DND-41 (cell line): ENCODE data around the gene PIGV.

ENCODE experiments used
- ATAC-seq: fragments of 200-7000 bp; cut with Tn5 transposase; 3 replicates; pipeline ENCODE4 v1.9.1; 2021; ENCODE audit warnings: low read depth; ENCODE audit not compliant: insufficient read depth
- DNase-seq: peaks from one replicate; pipeline ENCODE4 v3.0.0-alpha.2; 2020
- H2AFZ ChIP-seq: 2 replicates; pipeline ENCODE4 v1.6.0; 2012; ENCODE audit warnings: low read depth, low read length
- H3K27ac ChIP-seq: 2 replicates; pipeline ENCODE4 v1.5.1; 2012; ENCODE audit warnings: low read length, inconsistent platforms
- H3K27me3 ChIP-seq: fragments of 200-600 bp; sonication (generic); 2 replicates; pipeline ENCODE4 v1.6.0; 2012; ENCODE audit warnings: low read length, mild to moderate bottlenecking, inconsistent platforms; ENCODE audit not compliant: insufficient read depth, poor library complexity
- H3K36me3 ChIP-seq: 2 replicates; pipeline ENCODE4 v1.5.1; 2012; ENCODE audit warnings: low read length, inconsistent platforms; ENCODE audit not compliant: insufficient read depth
- H3K4me1 ChIP-seq: 2 replicates; pipeline ENCODE4 v1.5.1; 2012; ENCODE audit warnings: mild to moderate bottlenecking, low read length; ENCODE audit not compliant: insufficient read depth
- H3K4me2 ChIP-seq: 2 replicates; pipeline ENCODE4 v1.6.0; 2012; ENCODE audit warnings: mild to moderate bottlenecking, moderate library complexity, low read length, inconsistent platforms; ENCODE audit not compliant: insufficient read depth
- H3K4me3 ChIP-seq, 2 experiments: fragments of 200-600 bp in 1 of 2; shearing (Covaris generic) in 1 of 2; 2 replicates each; pipeline ENCODE4 v1.5.1; 2012 to 2016; ENCODE audit warnings: inconsistent platforms in 2 of 2, low read length in 2 of 2, mild to moderate bottlenecking in 2 of 2, low read depth in 1 of 2, moderate library complexity in 1 of 2
- H3K79me2 ChIP-seq: 2 replicates; pipeline ENCODE4 v1.6.0; 2012; ENCODE audit warnings: low read length, inconsistent platforms; ENCODE audit not compliant: insufficient read depth
- H3K9ac ChIP-seq: 2 replicates; pipeline ENCODE4 v1.6.0; 2012; ENCODE audit warnings: low read depth, mild to moderate bottlenecking, inconsistent platforms, low read length, moderate library complexity
- H3K9me3 ChIP-seq: 2 replicates; pipeline ENCODE4 v1.5.1; 2012; ENCODE audit warnings: low read length, moderate library complexity, mild to moderate bottlenecking, inconsistent platforms; ENCODE audit not compliant: insufficient read depth, severe bottlenecking
- H4K20me1 ChIP-seq: 2 replicates; pipeline ENCODE4 v1.6.0; 2012; ENCODE audit warnings: low read length; ENCODE audit not compliant: insufficient read depth
- EZH2 ChIP-seq: IDR thresholded peaks from 3 replicates; pipeline ENCODE4 v1.6.1; 2012; ENCODE audit warnings: borderline replicate concordance, low read depth, mild to moderate bottlenecking, moderate library complexity, low read length, inconsistent platforms; ENCODE audit not compliant: severe bottlenecking
- TF ChIP-seq, protein P1 (sequence below): IDR thresholded peaks from 2 replicates; pipeline ENCODE4 v1.5.1; 2012; ENCODE audit warnings: borderline replicate concordance, low read length, moderate library complexity, mild to moderate bottlenecking; ENCODE audit not compliant: poor library complexity, severe bottlenecking; ENCODE audit errors: extremely low read depth

PIGV gene

GRCh38 chr1:26829184-26829911 is 41.6 kb downstream of the PIGV start:
- DNase-seq (no peak), ATAC-seq (no peak)
- Histone ChIP-seq H3K36me3 (peaks cover 44% of the 10 kb centered on the region), H3K9me3 (no peaks in the 10 kb centered on the region), H3K4me3 (peak overlapping the region in 1 of 2 experiments; percentile 16; a peak in 1 of 4 replicates), H3K4me2 (peak overlapping the region; percentile 90), H3K4me1 (peaks cover 39% of the 10 kb centered on the region), H3K9ac (peak overlapping the region; percentile 10; the same call in 1 of the 2 replicates), H3K27ac (no peak overlapping the region), H3K27me3 (no peaks in the 10 kb centered on the region), H4K20me1 (peaks cover 32% of the 10 kb centered on the region), H3K79me2 (peaks cover 52% of the 10 kb centered on the region), H2AFZ (no peak overlapping the region)
- TF ChIP-seq, protein P1, sequence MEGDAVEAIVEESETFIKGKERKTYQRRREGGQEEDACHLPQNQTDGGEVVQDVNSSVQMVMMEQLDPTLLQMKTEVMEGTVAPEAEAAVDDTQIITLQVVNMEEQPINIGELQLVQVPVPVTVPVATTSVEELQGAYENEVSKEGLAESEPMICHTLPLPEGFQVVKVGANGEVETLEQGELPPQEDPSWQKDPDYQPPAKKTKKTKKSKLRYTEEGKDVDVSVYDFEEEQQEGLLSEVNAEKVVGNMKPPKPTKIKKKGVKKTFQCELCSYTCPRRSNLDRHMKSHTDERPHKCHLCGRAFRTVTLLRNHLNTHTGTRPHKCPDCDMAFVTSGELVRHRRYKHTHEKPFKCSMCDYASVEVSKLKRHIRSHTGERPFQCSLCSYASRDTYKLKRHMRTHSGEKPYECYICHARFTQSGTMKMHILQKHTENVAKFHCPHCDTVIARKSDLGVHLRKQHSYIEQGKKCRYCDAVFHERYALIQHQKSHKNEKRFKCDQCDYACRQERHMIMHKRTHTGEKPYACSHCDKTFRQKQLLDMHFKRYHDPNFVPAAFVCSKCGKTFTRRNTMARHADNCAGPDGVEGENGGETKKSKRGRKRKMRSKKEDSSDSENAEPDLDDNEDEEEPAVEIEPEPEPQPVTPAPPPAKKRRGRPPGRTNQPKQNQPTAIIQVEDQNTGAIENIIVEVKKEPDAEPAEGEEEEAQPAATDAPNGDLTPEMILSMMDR = no peak
- no peak for TF ChIP-seq EZH2

DNA sequence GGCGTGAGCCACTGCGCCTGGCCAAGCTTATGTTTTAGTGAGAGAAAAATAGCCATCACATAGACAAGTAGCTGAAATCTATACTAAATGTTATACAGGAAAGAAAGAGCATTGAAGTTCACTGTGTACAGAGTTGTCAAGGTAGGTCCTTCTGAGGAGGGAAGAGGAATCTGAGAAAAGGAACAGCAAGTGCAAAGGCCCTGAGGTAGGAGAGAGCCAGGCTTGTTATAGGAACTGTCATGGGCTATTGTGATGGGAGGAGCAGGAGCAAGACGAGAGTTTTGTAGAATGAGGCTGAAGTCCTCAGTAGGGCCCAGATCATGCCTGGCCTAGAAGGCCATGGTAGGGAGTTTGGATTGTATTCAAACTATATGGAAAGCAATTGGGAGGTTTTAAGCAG is 43.3 kb downstream of the PIGV start:
- Histone ChIP-seq H3K79me2 (peaks cover 54% of the 10 kb centered on the region), H3K4me2 (no peak overlapping the region)

DNA sequence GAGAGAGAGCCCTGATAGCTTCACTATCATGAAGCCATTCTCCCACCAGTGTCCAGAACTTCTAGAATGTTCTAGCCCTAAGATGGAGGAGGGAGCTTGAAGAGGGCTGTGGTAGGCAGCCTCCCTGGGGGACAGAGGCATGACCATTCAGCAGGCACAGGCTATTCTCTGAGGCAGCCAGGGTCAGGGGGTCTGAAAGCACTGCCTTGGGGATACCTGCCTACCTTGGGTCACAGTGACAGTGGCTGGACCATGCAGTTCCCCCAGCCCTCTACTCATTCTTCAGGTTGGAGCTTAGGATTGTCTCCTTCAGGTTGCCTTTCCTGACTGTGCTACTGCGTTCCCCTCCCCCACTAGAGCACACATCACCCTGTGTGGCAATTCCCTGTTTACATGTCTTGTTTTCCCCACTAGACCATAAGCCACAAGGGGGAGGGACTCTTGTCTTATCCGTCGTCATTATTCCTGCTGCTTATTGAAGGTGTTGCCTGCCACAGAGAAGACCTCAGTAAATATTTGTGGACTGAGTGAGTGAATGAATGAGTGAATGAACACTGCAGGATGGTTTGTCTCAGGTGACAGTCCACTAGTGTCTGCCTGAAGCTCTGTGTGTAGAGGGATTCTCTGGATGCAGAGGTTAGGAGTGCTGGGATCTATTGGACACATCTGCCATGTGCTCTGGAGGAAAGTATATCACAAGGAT is 43.9 kb downstream of the PIGV start:
- Histone ChIP-seq H3K4me1 (peaks cover 29% of the 10 kb centered on the region), H3K4me3 (no peak overlapping the region), H3K9me3 (no peaks in the 10 kb centered on the region), H3K9ac (0 out of 2 replicates have a peak overlapping the region, but pooled peaks have one; percentile 7), H4K20me1 (peaks cover 32% of the 10 kb centered on the region), H3K4me2 (no peak overlapping the region), H2AFZ (no peak overlapping the region), H3K27me3 (no peaks in the 10 kb centered on the region), H3K36me3 (peaks cover 62% of the 10 kb centered on the region), H3K27ac (no peak overlapping the region), H3K79me2 (peaks cover 51% of the 10 kb centered on the region)
- DNase-seq (no peak), ATAC-seq (no peak)
- TF ChIP-seq, protein P1 = no peak
- TF ChIP-seq EZH2 = no peak

More for the DNA sequence above, 43.3 kb downstream of the PIGV start:
- DNase-seq = no peak
- Histone ChIP-seq H3K4me1 (peaks cover 32% of the 10 kb centered on the region), H3K27ac (no peak overlapping the region), H3K36me3 (peaks cover 60% of the 10 kb centered on the region), H3K27me3 (no peaks in the 10 kb centered on the region), H2AFZ (no peak overlapping the region), H3K9ac (no peak overlapping the region), H3K9me3 (no peaks in the 10 kb centered on the region), H4K20me1 (peaks cover 32% of the 10 kb centered on the region), H3K4me3 (no peak overlapping the region)
- no peak for TF ChIP-seq EZH2
- TF ChIP-seq, protein P1 = no peak
- ATAC-seq = no peak
